Fibroblast of villous mesenchyme (primary cell): ENCODE data around the gene MMP23B. TPM values are rescaled to one million over a fixed set of nuclear protein-coding genes. Genes with fewer than 3 reads are reported as not detected.
"Not testable (repeated sequence)": the region's sequence is repeated elsewhere in the genome, so short reads cannot be mapped to it uniquely, and the experiment has no call there.

ENCODE experiments used
- DNase-seq: peaks from one replicate; pipeline ENCODE4 v3.0.0-alpha.2; 2010; ENCODE audit warnings: low read depth
- H3K4me3 ChIP-seq: 2 replicates; pipeline ENCODE4 v1.5.1; 2011; ENCODE audit warnings: low read depth, mild to moderate bottlenecking, low read length
- CTCF ChIP-seq: IDR thresholded peaks from 2 replicates; pipeline ENCODE4 v1.5.1; 2012; ENCODE audit warnings: low read depth, mild to moderate bottlenecking, low read length; ENCODE audit not compliant: insufficient read depth
- total RNA-seq: library from RNA; depleted of rRNA; stranded (reverse); fragments of >200 nt; gene quantifications from 2 replicates; pipeline ENCODE4 v1.2.3, GENCODE V29; 2012

Gene MMP23B
- 6.5 and 11.0 TPM in 2 replicates for total RNA-seq

GRCh38 chr1:1631782-1632420, at the start of gene MMP23B:
Gene MMP23B (plus strand): TSS chr1:1632173. CDS start chr1:1632219, 46 bp downstream.
- TF ChIP-seq CTCF, result no peak
- DNase-seq, result peak; percentile 61
- H3K4me3 ChIP-seq, result peak within 1 kb of the TSS; percentile 50

GRCh38 chr1:1582585-1583346, 49.2 kb upstream of the MMP23B start:
- DNase-seq, result no peak
- no peak for TF ChIP-seq CTCF
- H3K4me3 ChIP-seq, result no peak overlapping the region

- no peak overlapping the region for H3K4me3 ChIP-seq
- no peak for TF ChIP-seq CTCF
- DNase-seq, result no peak
Measured at GRCh38 chr1:1583347-1584010, 48.5 kb upstream of the MMP23B start.

GRCh38 chr1:1591452-1591851, 40.5 kb upstream of the MMP23B start:
- no peak overlapping the region for H3K4me3 ChIP-seq
- no peak for TF ChIP-seq CTCF
- no peak for DNase-seq

GRCh38 chr1:1593834-1594601, 38.0 kb upstream of the MMP23B start:
- no peak overlapping the region for H3K4me3 ChIP-seq
- no peak for TF ChIP-seq CTCF
- DNase-seq, result no peak

GRCh38 chr1:1594602-1595260, 37.2 kb upstream of the MMP23B start:
- H3K4me3 ChIP-seq, result no peak overlapping the region
- DNase-seq, result no peak
- TF ChIP-seq CTCF, result no peak

GRCh38 chr1:1595341-1595740, 36.6 kb upstream of the MMP23B start:
- not testable (repeated sequence) for DNase-seq, H3K4me3 ChIP-seq
